Breast epithelium (tissue), 3 donors: ENCODE measurements around the gene RAB20.

ENCODE experiments used
- CTCF ChIP-seq, 3 donors: fragments of 450-650 bp; IDR thresholded peaks; one replicate each; pipeline ENCODE4 v1.5.1; 2016 to 2017; ENCODE audit warnings: antibody characterized with exemption in 3 of 3, mild to moderate bottlenecking in 3 of 3, moderate library complexity in 3 of 3
- POLR2A ChIP-seq: fragments of 450-650 bp; IDR thresholded peaks from one replicate; pipeline ENCODE4 v1.6.1; 2016; ENCODE audit warnings: antibody characterized with exemption, mild to moderate bottlenecking, moderate library complexity

- TF ChIP-seq CTCF (IDR thresholded peaks at IDR 0.05) (no peak), POLR2A (no peak)
These were observed 57.5 kb downstream of the RAB20 start for GRCh38 chr13:110503979-110504499.
